ENCODE data around the gene RPH3AL. TPM values are rescaled to one million over a fixed set of nuclear protein-coding genes. Genes with fewer than 3 reads are reported as not detected.

The RPH3AL gene
- total and polyA plus RNA-seq, 2 of the 8 experiments (the other 6 are each of a cell fraction or from before 2014, with no cell fraction given): 5.6 to 5.8 TPM

DNA sequence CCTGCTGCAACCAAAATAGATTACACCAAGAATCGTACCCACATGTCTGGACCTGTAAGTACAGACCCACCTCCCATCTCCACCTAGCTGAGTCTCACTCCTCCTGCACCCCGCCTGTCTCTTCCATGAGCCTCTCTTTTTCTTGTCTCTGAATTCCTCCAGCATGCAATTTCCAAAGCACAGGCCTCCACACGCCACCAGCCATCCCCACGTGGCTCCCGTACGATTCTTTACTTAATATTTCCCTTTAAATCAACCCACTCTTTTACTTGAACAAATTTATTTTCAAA lies 1.2 kb downstream of the RPH3AL start (continued):
- TF ChIP-seq, protein P1, sequence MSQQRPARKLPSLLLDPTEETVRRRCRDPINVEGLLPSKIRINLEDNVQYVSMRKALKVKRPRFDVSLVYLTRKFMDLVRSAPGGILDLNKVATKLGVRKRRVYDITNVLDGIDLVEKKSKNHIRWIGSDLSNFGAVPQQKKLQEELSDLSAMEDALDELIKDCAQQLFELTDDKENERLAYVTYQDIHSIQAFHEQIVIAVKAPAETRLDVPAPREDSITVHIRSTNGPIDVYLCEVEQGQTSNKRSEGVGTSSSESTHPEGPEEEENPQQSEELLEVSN (IDR thresholded peaks at IDR 0.05): no peak

Measured in H1 (cell line).